Measurements from ENCODE around the gene HOXD4. TPM values are rescaled to one million over a fixed set of nuclear protein-coding genes. Genes with fewer than 3 reads are reported as not detected.

The HOXD4 gene
- total RNA-seq, 2 donors from 2014 or later, result 0.52 TPM; not detected in 1

DNA sequence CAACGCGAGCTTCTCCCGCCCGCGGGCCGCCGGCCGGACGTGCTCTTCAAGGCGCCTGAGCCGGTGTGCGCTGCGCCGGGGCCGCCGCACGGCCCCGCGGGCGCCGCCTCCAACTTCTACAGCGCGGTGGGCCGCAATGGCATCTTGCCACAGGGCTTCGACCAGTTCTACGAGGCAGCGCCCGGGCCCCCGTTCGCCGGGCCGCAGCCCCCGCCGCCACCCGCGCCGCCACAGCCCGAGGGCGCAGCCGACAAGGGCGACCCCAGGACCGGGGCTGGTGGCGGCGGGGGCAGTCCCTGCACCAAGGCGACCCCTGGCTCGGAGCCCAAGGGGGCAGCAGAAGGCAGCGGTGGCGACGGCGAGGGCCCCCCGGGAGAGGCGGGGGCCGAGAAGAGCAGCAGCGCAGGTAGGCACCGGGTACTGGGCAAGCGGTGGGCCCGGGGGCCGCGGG is 43.6 kb upstream of the HOXD4 start:
- Histone ChIP-seq H3K9me3 (no peaks in the 10 kb centered on the region), H3K36me3 (no peaks in the 10 kb centered on the region), H3K27ac (no peak overlapping the region), H3K4me1 (peaks cover 0 to 39% of the 10 kb centered on the region in 2 donors), H3K4me3 (no peak overlapping the region), H3K27me3 (peaks cover 73 to 90% of the 10 kb centered on the region in 2 donors)
- no peak for DNase-seq (ENCODE audit: low spot score)
- TF ChIP-seq, protein P1, sequence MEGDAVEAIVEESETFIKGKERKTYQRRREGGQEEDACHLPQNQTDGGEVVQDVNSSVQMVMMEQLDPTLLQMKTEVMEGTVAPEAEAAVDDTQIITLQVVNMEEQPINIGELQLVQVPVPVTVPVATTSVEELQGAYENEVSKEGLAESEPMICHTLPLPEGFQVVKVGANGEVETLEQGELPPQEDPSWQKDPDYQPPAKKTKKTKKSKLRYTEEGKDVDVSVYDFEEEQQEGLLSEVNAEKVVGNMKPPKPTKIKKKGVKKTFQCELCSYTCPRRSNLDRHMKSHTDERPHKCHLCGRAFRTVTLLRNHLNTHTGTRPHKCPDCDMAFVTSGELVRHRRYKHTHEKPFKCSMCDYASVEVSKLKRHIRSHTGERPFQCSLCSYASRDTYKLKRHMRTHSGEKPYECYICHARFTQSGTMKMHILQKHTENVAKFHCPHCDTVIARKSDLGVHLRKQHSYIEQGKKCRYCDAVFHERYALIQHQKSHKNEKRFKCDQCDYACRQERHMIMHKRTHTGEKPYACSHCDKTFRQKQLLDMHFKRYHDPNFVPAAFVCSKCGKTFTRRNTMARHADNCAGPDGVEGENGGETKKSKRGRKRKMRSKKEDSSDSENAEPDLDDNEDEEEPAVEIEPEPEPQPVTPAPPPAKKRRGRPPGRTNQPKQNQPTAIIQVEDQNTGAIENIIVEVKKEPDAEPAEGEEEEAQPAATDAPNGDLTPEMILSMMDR (IDR thresholded peaks at IDR 0.05), result no peak

DNA sequence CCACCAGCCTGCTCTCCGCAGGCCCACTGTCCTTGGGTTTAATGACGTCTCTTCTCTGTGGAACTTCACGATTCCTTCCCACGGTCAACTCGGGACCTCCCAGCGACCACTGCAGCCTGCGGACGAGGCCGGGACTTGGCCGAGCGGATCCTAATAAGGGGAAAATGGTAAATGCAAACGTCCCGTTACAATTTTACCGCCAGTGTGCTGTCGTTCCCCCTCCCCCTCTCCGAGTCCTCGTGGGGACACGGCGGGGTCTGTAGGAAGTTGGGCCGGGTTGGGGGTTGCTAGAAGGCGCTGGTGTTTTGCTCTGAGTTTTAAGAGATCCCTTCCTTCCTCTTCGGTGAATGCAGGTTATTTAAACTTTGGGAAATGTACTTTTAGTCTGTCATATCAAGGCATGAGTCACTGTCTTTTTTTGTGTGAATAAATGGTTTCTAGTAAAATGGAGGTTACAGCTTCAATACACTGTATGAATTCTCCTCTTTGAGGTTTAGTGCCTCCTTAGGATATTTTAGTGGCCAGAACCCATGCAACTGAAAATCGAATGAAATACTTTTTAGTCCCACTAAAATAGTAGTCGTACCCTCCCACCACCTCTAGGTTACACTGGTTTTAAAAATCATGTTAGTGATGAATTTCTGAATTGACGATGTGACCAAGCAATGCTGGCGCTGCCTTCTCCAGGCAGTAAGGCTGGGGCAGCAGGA is 42.0 kb upstream of the HOXD4 start:
- H3K9me3 ChIP-seq, result no peaks in the 10 kb centered on the region
- H3K4me1 ChIP-seq, result peaks cover 0 to 32% of the 10 kb centered on the region in 2 donors
- H3K27ac ChIP-seq, result no peak overlapping the region
- H3K36me3 ChIP-seq, result no peaks in the 10 kb centered on the region
- TF ChIP-seq, protein P1 (IDR thresholded peaks at IDR 0.05), result no peak
- no peak overlapping the region for H3K4me3 ChIP-seq
- H3K27me3 ChIP-seq, result peaks cover 71 to 92% of the 10 kb centered on the region in 2 donors
- DNase-seq (ENCODE audit: low spot score), result no peak

DNA sequence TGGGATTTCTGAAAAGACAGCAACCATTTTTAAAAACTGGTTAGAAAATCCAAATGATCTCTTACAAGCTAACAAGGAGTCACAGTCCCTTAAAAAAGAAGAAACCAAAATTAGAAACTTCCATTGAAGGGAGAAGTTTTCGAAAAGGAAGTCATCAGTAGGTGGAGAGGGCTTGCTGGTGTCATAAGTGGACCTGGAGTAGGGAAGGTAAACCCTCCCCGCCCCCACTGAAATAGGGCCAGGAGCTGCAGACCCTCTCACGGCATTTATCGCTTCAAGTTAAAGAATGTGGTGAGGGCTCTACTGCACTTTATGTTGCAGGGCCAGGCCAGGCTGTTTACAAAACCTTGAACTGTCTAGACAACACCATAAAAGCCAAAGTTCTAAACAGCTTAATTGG is 41.4 kb upstream of the HOXD4 start:
- Histone ChIP-seq H3K9me3 (no peaks in the 10 kb centered on the region), H3K36me3 (no peaks in the 10 kb centered on the region), H3K27me3 (peaks cover 73 to 92% of the 10 kb centered on the region in 2 donors), H3K4me3 (no peak overlapping the region), H3K4me1 (peaks cover 0 to 26% of the 10 kb centered on the region in 2 donors), H3K27ac (no peak overlapping the region)
- DNase-seq (ENCODE audit: low spot score), result no peak
- TF ChIP-seq, protein P1 (IDR thresholded peaks at IDR 0.05), result no peak

DNA sequence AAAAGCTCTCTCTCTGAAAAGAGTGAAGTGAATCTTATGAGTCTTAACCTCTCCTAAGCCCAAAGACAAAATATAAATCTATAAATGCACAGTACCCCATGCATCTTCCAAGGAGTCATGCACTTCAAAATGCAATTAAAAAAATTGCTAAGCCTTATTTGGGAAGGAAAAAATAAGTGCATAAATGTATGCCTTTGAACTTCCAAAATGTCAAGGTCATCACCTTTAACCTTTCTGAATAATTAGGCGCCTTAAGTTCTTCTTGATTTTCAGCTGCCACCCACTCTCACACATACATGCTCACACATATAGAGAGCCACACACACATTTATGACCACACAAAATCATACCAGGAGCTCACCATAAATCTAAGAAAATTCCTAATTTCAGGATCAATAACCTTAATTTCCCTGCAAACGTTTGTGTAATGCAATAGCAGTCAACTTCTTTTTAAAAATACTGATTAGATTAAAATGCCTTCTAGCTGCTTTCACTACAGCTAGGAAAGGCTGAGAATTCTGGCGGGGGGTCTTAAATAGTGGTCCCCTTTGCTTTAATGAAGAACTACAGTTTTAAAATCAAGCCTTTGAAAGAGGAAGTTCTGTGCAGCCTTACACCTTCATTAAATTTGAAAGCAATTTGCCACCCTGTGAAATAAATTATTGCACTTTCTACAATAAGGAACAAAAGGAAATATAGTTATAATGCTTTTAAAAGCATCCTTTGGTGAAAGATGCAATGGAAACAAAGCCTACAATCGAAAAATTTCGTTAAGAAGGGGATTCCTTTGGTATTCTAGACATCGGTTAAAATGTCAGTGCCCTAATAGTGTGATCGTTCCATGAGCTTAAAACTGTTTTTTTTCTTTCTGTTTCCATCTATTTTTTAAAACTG is 40.7 kb upstream of the HOXD4 start:
- Histone ChIP-seq H3K36me3 (no peaks in the 10 kb centered on the region), H3K27me3 (peaks cover 74 to 89% of the 10 kb centered on the region in 2 donors)
- TF ChIP-seq, protein P1 (IDR thresholded peaks at IDR 0.05), result no peak

DNA sequence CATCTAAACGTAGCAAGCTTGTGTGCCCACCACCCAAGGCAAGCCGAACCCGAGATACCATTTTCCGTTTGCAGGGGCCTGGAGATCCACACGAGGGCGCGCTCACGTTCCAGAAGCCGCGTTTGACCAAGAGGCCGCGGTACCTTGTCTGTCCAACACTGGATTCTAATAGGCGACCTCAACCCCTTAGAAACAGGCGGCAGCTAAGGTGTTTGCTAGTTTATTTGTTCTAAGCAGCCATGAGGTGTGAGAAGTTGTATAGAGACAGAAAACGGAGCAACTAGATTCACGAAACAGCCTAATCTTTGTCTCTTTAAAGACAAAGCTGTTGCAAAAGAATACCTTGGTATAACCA is 40.1 kb upstream of the HOXD4 start:
- peaks cover 0 to 27% of the 10 kb centered on the region in 2 donors for H3K4me1 ChIP-seq
- TF ChIP-seq, protein P1 (IDR thresholded peaks at IDR 0.05), result peak; percentile 17 to 64
- no peak for DNase-seq (ENCODE audit: low spot score)
- H3K27me3 ChIP-seq, result peaks cover 80 to 89% of the 10 kb centered on the region in 2 donors
- H3K9me3 ChIP-seq, result no peaks in the 10 kb centered on the region
- H3K4me3 ChIP-seq, result no peak overlapping the region
- H3K36me3 ChIP-seq, result no peaks in the 10 kb centered on the region
- H3K27ac ChIP-seq, result no peak overlapping the region

More for the DNA sequence above, 40.7 kb upstream of the HOXD4 start:
- no peak overlapping the region for H3K27ac ChIP-seq
- DNase-seq (ENCODE audit: low spot score), result no peak
- H3K9me3 ChIP-seq, result no peaks in the 10 kb centered on the region
- H3K4me1 ChIP-seq, result peaks cover 0 to 25% of the 10 kb centered on the region in 2 donors
- H3K4me3 ChIP-seq, result no peak overlapping the region
